Right lobe of liver (tissue), 4 donors: ENCODE measurements around the gene GNAQ.
"Not testable (repeated sequence)": the region's sequence is repeated elsewhere in the genome, so short reads cannot be mapped to it uniquely, and the experiment has no call there.

Experiments used
- CTCF ChIP-seq, 4 donors: fragments of 200-600 bp in 3 of 4; fragments of 450-650 bp in 1 of 4; IDR thresholded peaks; one replicate each; pipeline versions ENCODE4 v1.5.1 to v1.8.0; 2016 to 2022; ENCODE audit warnings: antibody characterized with exemption in 4 of 4, mild to moderate bottlenecking in 2 of 4
- POLR2A ChIP-seq: fragments of 450-650 bp; IDR thresholded peaks from one replicate; pipeline ENCODE4 v1.6.1; 2017; ENCODE audit warnings: antibody characterized with exemption, mild to moderate bottlenecking
- donor health status: DM: no; HTN: no; CAD: no.
- donor health status: DM: no; HTN: no; CAD: no.
- donor health status: DM: no; HTN: yes; CAD: no.

- TF ChIP-seq CTCF (IDR thresholded peaks at IDR 0.05); POLR2A: not testable (repeated sequence)
These were observed 313.3 kb downstream of the GNAQ start for GRCh38 chr9:77718298-77718640.
